GM12873 (cell line): ENCODE measurements around the gene CHD3.

ENCODE experiments used
- TF ChIP-seq, protein P1 (sequence below): IDR thresholded peaks from 2 replicates; pipeline ENCODE4 v1.5.1; 2012; ENCODE audit warnings: low read depth, mild to moderate bottlenecking, moderate library complexity, low read length, control low read depth; ENCODE audit not compliant: insufficient read depth; ENCODE audit errors: missing control alignments

CHD3 gene

DNA sequence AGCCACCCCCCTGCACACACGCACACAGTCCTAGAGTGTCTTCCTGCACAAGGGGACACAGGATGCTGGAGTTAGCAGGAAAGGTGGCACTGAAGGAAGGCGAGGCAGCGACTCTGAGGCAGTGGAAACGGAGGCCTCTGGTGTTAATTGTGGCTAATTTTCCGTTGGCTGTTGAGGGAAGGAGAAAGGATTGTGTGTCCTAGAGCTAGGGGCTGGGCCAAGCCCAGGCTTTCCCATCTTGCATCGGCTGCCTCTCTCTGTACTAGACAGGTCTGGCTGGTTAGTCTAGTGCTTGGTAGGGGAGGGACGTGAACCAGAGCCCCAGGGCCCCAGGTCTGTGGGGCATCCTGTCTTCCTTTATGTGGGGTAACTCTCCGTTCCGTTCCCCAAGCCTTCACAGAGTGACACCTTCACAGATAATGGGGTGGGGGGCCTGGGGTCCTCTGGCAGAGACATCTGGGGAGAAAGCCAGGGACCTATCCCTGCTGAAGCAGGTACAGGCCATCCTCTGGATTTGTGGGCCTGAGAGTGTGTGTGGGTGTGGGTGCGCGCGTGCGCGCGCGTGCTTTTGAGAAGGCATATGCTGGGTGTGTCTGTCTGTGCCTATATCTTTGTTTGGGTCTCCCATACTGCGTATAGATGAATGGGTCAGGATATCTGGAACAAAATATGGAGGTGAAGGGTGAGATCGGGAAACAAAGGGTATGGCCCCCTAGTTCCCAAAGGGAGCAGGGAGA is at the start of gene CHD3:
Gene CHD3 (plus strand): TSS at position 606 of the 737 bp plus-strand sequence. CDS start 212 bp downstream, outside the sequence.
- TF ChIP-seq, protein P1, sequence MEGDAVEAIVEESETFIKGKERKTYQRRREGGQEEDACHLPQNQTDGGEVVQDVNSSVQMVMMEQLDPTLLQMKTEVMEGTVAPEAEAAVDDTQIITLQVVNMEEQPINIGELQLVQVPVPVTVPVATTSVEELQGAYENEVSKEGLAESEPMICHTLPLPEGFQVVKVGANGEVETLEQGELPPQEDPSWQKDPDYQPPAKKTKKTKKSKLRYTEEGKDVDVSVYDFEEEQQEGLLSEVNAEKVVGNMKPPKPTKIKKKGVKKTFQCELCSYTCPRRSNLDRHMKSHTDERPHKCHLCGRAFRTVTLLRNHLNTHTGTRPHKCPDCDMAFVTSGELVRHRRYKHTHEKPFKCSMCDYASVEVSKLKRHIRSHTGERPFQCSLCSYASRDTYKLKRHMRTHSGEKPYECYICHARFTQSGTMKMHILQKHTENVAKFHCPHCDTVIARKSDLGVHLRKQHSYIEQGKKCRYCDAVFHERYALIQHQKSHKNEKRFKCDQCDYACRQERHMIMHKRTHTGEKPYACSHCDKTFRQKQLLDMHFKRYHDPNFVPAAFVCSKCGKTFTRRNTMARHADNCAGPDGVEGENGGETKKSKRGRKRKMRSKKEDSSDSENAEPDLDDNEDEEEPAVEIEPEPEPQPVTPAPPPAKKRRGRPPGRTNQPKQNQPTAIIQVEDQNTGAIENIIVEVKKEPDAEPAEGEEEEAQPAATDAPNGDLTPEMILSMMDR: no peak

DNA sequence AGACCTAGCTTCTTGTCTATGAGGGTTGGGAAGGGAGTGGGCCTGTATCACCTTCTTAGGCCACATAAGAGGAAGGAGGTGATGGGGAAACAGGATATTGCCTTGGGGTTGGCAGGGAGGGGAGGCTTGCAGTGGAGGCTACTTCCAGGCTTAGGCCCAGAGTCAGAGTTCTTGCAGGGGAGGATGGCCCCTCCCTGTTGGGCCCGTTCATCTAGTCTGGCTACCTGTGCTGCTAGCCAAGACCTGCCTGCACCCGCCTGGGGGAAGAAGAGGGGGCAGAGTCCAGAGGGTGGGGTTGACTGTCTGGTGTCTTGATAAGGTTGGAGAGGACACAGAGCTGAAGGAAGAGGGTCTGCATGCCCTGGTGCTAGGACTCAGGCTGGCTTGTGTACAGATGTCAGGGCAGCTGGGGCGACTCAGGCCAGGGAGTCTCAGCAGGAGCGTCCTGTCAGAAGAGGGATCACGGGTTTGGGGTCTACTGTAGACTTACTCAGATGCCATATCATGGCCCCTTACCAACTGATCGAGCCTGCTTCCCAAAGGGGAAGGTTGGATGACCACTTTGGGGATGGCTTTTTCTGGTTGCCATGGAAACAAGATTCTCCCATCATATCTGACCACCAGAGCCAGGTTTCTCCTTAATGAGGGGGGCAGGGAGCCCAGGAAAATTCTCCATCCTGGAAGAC is 49.3 kb upstream of the CHD3 start:
- TF ChIP-seq, protein P1: no peak

DNA sequence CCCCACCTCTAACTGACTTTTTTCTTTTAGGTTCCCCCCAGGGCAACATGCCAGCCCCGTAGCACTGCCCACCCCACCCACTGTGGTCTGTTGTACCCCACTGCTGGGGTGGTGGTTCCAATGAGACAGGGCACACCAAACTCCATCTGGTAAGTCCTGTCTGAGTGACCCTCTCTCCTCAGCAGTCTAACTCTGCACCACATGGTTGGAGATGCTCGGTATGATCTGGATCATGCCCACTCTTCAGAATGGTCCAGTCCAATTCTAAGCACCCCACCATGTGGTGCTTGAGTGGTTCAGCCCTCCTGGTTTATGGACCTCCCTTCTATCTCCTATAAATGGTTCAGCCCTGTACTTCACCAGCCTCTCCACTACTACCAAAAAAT is 48.7 kb upstream of the CHD3 start:
- TF ChIP-seq, protein P1: no peak

DNA sequence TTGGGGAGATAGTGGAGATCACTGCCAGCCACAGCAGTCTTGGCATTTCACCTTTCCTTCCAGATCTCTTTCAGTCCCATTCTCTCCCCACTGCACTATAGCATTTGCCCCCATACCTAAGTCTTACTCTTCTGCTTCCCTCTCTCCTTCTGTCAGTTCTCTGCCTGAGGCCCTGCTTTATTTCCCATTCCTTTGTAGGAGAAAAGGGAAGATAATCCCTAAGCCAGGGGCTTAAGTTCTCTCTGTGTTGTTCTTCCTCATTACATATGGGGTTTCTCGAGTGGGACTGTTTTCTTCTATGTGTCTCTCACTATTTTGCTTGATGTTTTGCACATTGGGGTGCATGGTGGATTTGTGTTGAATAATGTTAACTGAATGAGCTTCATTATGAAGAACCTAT is 48.1 kb upstream of the CHD3 start:
- TF ChIP-seq, protein P1: no peak

DNA sequence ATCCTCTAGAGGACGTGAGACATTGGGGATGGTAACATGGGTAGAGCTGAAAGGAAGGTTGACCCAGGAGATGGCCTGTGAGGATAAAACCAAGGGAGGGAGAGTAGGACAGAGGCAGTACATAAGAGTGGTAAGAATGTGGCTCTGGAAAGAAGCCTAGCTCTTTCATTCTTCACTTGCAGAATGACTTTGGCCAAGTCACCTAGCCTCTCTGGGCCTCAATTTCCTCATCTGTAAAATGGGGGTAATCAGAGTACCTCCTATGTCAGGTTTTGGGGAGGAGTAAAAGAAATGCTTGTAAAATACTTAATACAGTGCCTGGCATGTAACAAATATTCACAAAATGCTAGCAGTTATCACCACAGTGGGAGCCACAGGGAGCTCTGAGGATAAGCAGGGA is 47.7 kb upstream of the CHD3 start:
- TF ChIP-seq, protein P1: no peak

DNA sequence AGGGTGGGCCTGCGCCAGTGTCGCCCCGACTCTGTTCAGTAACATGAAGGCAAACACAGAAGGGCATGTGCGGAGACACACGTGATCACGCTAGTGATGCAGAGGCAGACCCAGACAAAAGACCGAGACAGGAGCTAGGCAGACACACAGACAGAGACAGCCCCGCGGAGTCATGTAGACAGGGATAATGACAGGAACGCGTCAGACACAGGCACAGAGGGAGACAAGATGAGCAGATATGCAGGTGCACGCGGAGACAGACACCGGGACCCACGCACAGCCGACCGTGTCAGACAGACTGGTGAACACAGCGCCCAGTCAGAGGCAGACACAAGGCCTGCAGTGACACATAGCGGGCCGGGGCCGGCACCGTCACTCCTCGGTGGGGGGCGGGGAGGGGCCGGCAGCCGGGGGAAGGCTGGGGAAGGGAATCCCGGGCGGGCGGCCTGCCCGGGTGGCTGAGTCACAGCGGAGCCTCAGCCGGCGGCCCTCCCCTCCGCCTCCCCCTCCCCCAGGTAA is 47.1 kb upstream of the CHD3 start:
- TF ChIP-seq, protein P1: peak; percentile 5

DNA sequence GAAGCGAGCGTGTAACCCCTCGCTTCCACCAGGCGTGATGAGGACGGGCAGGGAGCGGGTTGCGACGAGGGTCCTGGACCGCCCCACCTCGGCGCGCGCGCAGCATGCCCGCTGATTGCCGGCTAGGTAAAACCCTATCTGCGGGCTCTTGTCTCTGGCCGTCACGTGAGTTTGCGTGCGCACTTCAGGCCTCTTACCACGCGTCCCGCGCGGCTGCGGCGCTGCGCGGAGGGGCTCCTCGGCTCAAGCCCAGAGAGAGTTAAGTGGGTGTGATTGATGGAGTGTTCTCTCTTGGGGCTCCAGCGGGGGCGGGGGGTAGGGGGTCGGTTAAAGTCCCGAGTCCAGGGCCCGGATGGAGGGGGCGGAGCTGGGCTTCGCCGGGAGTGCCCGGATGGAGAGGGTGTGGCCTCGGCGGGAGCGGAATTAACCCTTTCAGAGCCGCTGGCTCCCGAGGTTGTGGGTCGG is 46.6 kb upstream of the CHD3 start:
- TF ChIP-seq, protein P1: peak; percentile 1
